ENCODE results near the gene GNA12. TPM values are rescaled to one million over a fixed set of nuclear protein-coding genes. Genes with fewer than 3 reads are reported as not detected.

The GNA12 gene
- total RNA-seq, 4 donors from 2014 or later = 17.9 to 33.3 (median 21.7) TPM

DNA sequence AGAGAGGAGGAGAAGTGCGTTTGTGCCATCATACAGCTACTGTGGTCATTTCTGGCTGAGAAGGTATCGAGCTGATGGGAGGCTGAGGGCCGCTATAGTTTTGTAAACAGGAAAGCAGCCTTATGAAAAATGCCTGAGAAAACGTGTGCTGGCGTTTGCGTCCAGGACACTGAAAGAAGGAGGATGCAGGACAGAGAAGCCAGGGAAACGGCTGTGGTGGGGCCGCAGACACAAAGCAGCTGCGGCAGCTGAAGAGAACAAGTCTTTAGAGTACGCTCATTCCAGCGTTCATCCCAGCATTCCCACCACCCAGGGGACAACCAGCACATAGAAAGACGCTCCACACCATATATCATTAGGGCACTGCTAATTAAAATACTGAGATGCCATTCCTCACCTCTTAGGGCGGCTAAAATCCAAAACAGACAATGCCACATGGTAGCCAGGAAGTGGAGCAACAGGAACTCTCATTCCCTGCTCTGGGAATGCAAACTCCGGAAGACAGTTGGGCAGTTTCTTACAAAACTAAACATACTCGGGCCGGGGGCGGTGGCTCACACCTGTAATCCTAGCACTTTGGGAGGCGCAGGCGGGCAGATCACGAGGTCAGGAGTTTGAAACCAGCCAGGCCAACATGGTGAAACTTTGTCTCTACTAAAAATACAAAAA is 18.4 kb downstream of the GNA12 start:
- Histone ChIP-seq H3K27me3 (no peaks in the 10 kb centered on the region), H3K9me3 (no peaks in the 10 kb centered on the region), H3K4me1 (peaks cover 17 to 23% of the 10 kb centered on the region in 2 donors), H3K27ac (no peak overlapping the region), H3K4me3 (replicated peaks in 1 of 3) (no peak overlapping the region), H3K36me3 (no peaks in the 10 kb centered on the region)
- no peak for DNase-seq
- intact Hi-C loops (cut with DNase I) = no loop called here
- TF ChIP-seq, protein P1, sequence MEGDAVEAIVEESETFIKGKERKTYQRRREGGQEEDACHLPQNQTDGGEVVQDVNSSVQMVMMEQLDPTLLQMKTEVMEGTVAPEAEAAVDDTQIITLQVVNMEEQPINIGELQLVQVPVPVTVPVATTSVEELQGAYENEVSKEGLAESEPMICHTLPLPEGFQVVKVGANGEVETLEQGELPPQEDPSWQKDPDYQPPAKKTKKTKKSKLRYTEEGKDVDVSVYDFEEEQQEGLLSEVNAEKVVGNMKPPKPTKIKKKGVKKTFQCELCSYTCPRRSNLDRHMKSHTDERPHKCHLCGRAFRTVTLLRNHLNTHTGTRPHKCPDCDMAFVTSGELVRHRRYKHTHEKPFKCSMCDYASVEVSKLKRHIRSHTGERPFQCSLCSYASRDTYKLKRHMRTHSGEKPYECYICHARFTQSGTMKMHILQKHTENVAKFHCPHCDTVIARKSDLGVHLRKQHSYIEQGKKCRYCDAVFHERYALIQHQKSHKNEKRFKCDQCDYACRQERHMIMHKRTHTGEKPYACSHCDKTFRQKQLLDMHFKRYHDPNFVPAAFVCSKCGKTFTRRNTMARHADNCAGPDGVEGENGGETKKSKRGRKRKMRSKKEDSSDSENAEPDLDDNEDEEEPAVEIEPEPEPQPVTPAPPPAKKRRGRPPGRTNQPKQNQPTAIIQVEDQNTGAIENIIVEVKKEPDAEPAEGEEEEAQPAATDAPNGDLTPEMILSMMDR (IDR thresholded peaks at IDR 0.05) = no peak
- TF ChIP-seq POLR2A (IDR thresholded peaks at IDR 0.05) = no peak
- 84 to 87% methylated on average over 20 of the region's 20 CpGs for WGBS, 2 donors

DNA sequence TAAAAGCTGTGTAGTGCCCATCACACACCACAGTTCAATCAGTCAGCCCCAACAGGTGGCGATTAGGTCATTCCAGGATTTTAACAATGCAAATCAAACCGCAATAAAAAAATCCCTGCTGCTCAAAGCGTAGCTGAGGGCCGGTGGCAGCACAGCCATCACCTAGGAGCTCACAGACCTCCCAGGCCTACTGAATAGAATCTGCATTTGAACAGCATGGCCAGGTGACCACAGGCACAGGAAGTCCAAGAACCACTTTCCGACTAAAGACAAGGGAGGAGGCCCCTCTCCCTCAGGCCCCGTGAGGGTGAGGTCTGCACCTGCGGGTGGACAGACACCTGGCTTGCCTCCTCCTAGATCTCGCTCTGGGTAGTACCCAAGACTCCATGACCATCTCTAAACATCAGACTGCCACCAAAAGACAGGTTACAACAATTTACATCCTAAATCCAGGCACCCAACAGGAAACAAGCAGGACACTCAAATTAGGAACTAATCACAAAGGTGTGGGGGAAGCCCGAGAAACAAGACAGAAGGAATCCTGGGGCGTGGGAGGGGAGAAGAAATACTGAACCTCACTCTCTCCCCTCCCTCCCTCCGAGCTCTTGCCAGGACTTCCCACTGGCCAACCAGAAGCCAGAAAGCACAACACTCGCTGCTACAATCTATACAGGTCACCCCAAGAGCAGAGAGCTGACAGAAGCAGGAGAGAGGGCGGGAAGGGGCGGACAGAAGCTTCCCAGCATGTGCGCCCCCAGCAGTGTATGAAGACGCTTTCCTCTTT is 19.2 kb downstream of the GNA12 start:
- Histone ChIP-seq H3K4me3 (replicated peaks in 1 of 3) (no peak overlapping the region), H3K4me1 (peaks cover 19 to 26% of the 10 kb centered on the region in 2 donors), H3K27ac (no peak overlapping the region), H3K36me3 (no peaks in the 10 kb centered on the region), H3K9me3 (no peaks in the 10 kb centered on the region), H3K27me3 (no peaks in the 10 kb centered on the region)
- no peak for DNase-seq
- 90 to 91% methylated on average over 14 to 16 of the region's 16 CpGs for WGBS, 2 donors
- TF ChIP-seq, protein P1 (IDR thresholded peaks at IDR 0.05) = no peak
- TF ChIP-seq POLR2A (IDR thresholded peaks at IDR 0.05) = no peak
- intact Hi-C loops (cut with DNase I) = no loop called here

GRCh38 chr7:2824026-2824677 is 20.0 kb downstream of the GNA12 start:
- intact Hi-C loops (cut with DNase I) = no loop called here
- Histone ChIP-seq H3K27me3 (no peaks in the 10 kb centered on the region), H3K4me1 (peaks cover 19 to 26% of the 10 kb centered on the region in 2 donors), H3K9me3 (no peaks in the 10 kb centered on the region), H3K4me3 (replicated peaks in 1 of 3) (no peak overlapping the region), H3K27ac (no peak overlapping the region), H3K36me3 (no peaks in the 10 kb centered on the region)
- DNase-seq = no peak
- TF ChIP-seq, protein P1 (IDR thresholded peaks at IDR 0.05) = no peak
- no peak for TF ChIP-seq POLR2A (IDR thresholded peaks at IDR 0.05)
- 95% methylated on average over 16 of the region's 16 CpGs for WGBS, 2 donors

DNA sequence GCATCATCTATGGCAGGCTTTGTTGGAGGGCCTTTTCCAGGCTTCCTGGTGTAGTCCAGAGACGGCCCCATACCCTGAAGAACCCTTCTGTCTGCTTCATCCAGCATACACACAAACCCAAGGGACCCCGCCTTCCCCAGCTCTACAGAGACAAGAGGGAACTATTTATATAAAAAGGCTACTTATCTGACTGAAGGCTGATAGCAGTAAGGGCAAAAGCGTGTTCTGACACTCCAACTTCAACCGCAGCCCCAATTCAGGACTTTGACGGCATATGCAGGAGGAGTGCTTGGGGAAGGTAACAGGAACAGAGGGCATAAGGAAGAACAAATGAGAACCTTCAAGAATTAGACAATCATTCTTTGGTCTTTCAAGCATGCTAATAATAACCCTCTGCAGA is 21.0 kb downstream of the GNA12 start:
- no peaks in the 10 kb centered on the region for H3K9me3 ChIP-seq
- no peak overlapping the region for H3K4me3 ChIP-seq (replicated peaks in 1 of 3)
- H3K27me3 ChIP-seq = no peaks in the 10 kb centered on the region
- H3K4me1 ChIP-seq = peaks cover 19 to 26% of the 10 kb centered on the region in 2 donors
- 85 to 90% methylated on average over 5 of the region's 5 CpGs for WGBS, 2 donors
- H3K27ac ChIP-seq = no peak overlapping the region
- H3K36me3 ChIP-seq = no peaks in the 10 kb centered on the region
- no peak for TF ChIP-seq POLR2A (IDR thresholded peaks at IDR 0.05)
- TF ChIP-seq, protein P1 (IDR thresholded peaks at IDR 0.05) = no peak
- intact Hi-C loops (cut with DNase I) = no loop called here
- no peak for DNase-seq

Measured in thyroid gland (tissue), 4 donors.